Astrocyte (in vitro differentiated cells and primary cell): ENCODE results near the gene PGRMC2. TPM values are rescaled to one million over a fixed set of nuclear protein-coding genes. Genes with fewer than 3 reads are reported as not detected.

Source experiments
- DNase-seq: peaks from one replicate; pipeline ENCODE4 v3.0.0-alpha.2; 2010; ENCODE audit warnings: low read depth
- FAIRE-seq: peaks from 2 replicates; lab custom pipeline; 2011; peaks lifted over from hg19 to GRCh38; lab: Jason Lieb, UNC
- H2AFZ ChIP-seq: 2 replicates; pipeline ENCODE4 v1.6.0; 2012; ENCODE audit warnings: low read depth, low read length, inconsistent platforms
- H3K27ac ChIP-seq: 2 replicates; pipeline ENCODE4 v1.5.1; 2011; ENCODE audit warnings: low read depth, low read length, inconsistent platforms
- H3K27me3 ChIP-seq: 2 replicates; pipeline ENCODE4 v1.6.0; 2011; ENCODE audit warnings: low read length, inconsistent platforms; ENCODE audit not compliant: insufficient read depth
- H3K36me3 ChIP-seq: 2 replicates; pipeline ENCODE4 v1.5.1; 2011; ENCODE audit warnings: low read length, inconsistent platforms; ENCODE audit not compliant: insufficient read depth
- H3K4me1 ChIP-seq: 2 replicates; pipeline ENCODE4 v1.5.1; 2011; ENCODE audit warnings: low read length, inconsistent platforms; ENCODE audit not compliant: insufficient read depth
- H3K4me2 ChIP-seq: 2 replicates; pipeline ENCODE4 v1.6.0; 2012; ENCODE audit warnings: low read length, inconsistent platforms
- H3K4me3 ChIP-seq: 2 replicates; pipeline ENCODE4 v1.5.1; 2011; ENCODE audit warnings: low read depth, mild to moderate bottlenecking, low read length, inconsistent platforms; ENCODE audit not compliant: insufficient read depth
- H3K79me2 ChIP-seq: 2 replicates; pipeline ENCODE4 v1.6.0; 2012; ENCODE audit warnings: mild to moderate bottlenecking, low read length, inconsistent platforms; ENCODE audit not compliant: insufficient read depth
- H3K9ac ChIP-seq: 2 replicates; pipeline ENCODE4 v1.6.0; 2012; ENCODE audit warnings: mild to moderate bottlenecking, low read length, inconsistent platforms
- H3K9me3 ChIP-seq: 2 replicates; pipeline ENCODE4 v1.5.1; 2012; ENCODE audit warnings: low read depth, mild to moderate bottlenecking, low read length, inconsistent platforms; ENCODE audit not compliant: insufficient read depth
- H4K20me1 ChIP-seq: 2 replicates; pipeline ENCODE4 v1.6.0; 2012; ENCODE audit warnings: low read length, inconsistent platforms; ENCODE audit not compliant: insufficient read depth
- H3K27ac Mint-ChIP-seq: one replicate; pipeline ENCODE4 v1.8.0; 2021; ENCODE audit warnings: mild to moderate bottlenecking, mixed read lengths; ENCODE audit not compliant: unreplicated experiment
- H3K27me3 Mint-ChIP-seq: one replicate; pipeline ENCODE4 v1.8.0; 2021; ENCODE audit warnings: low read depth, mixed read lengths; ENCODE audit not compliant: unreplicated experiment
- H3K36me3 Mint-ChIP-seq: one replicate; pipeline ENCODE4 v1.8.0; 2021; ENCODE audit warnings: low read depth, mixed read lengths; ENCODE audit not compliant: unreplicated experiment
- H3K4me1 Mint-ChIP-seq: one replicate; pipeline ENCODE4 v1.8.0; 2021; ENCODE audit warnings: low read depth, mixed read lengths; ENCODE audit not compliant: unreplicated experiment
- H3K4me3 Mint-ChIP-seq: one replicate; pipeline ENCODE4 v1.8.0; 2021; ENCODE audit warnings: mild to moderate bottlenecking, moderate library complexity, mixed read lengths; ENCODE audit not compliant: unreplicated experiment
- H3K9me3 Mint-ChIP-seq: one replicate; pipeline ENCODE4 v1.8.0; 2021; ENCODE audit warnings: mild to moderate bottlenecking, mixed read lengths; ENCODE audit not compliant: unreplicated experiment
- EZH2 ChIP-seq: IDR thresholded peaks from 2 replicates; pipeline ENCODE4 v1.6.1; 2012; ENCODE audit warnings: mild to moderate bottlenecking, low read length, inconsistent platforms; ENCODE audit not compliant: insufficient read depth
- total RNA-seq: library from RNA; stranded (reverse); gene quantifications from 2 replicates; pipeline ENCODE4 v1.2.1, GENCODE V29; 2021
- TF ChIP-seq, protein P1 (sequence below): IDR thresholded peaks from 2 replicates; pipeline ENCODE4 v1.5.1; 2011; ENCODE audit warnings: low read depth, mild to moderate bottlenecking, inconsistent platforms, low read length, moderate library complexity; ENCODE audit not compliant: insufficient read depth

PGRMC2 gene
- total RNA-seq, 1 donor from 2014 or later: 158 TPM

- DNase-seq (peak; percentile 89), FAIRE-seq (no peak)
- peaks cover 2% of the 10 kb centered on the region for H3K36me3 Mint-ChIP-seq
- no peaks in the 10 kb centered on the region for H3K27me3 Mint-ChIP-seq
- no peaks in the 10 kb centered on the region for H4K20me1 ChIP-seq
- H3K4me2 ChIP-seq: no peak overlapping the region
- peak overlapping the region; percentile 23 for H3K27ac ChIP-seq
- H2AFZ ChIP-seq: no peak overlapping the region
- no peak overlapping the region for H3K9ac ChIP-seq
- no peaks in the 10 kb centered on the region for H3K79me2 ChIP-seq
- H3K4me1 Mint-ChIP-seq: peaks cover 27% of the 10 kb centered on the region
- peaks cover 6% of the 10 kb centered on the region for H3K9me3 Mint-ChIP-seq
- H3K4me3 Mint-ChIP-seq: no peak overlapping the region
- H3K27ac Mint-ChIP-seq: peak overlapping the region; percentile 12
- no peak overlapping the region for H3K4me3 ChIP-seq
- H3K9me3 ChIP-seq: no peaks in the 10 kb centered on the region
- H3K36me3 ChIP-seq: no peaks in the 10 kb centered on the region
- TF ChIP-seq EZH2: no peak
- TF ChIP-seq, protein P1, sequence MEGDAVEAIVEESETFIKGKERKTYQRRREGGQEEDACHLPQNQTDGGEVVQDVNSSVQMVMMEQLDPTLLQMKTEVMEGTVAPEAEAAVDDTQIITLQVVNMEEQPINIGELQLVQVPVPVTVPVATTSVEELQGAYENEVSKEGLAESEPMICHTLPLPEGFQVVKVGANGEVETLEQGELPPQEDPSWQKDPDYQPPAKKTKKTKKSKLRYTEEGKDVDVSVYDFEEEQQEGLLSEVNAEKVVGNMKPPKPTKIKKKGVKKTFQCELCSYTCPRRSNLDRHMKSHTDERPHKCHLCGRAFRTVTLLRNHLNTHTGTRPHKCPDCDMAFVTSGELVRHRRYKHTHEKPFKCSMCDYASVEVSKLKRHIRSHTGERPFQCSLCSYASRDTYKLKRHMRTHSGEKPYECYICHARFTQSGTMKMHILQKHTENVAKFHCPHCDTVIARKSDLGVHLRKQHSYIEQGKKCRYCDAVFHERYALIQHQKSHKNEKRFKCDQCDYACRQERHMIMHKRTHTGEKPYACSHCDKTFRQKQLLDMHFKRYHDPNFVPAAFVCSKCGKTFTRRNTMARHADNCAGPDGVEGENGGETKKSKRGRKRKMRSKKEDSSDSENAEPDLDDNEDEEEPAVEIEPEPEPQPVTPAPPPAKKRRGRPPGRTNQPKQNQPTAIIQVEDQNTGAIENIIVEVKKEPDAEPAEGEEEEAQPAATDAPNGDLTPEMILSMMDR: no peak
- H3K4me1 ChIP-seq: peaks cover 21% of the 10 kb centered on the region
- H3K27me3 ChIP-seq: no peaks in the 10 kb centered on the region
These were observed 58.5 kb downstream of the PGRMC2 start for GRCh38 chr4:128228845-128229795.

- DNase-seq (peak; percentile 42), FAIRE-seq (no peak)
- no peak overlapping the region for H2AFZ ChIP-seq
- H3K9me3 Mint-ChIP-seq: peaks cover 6% of the 10 kb centered on the region
- no peaks in the 10 kb centered on the region for H3K27me3 ChIP-seq
- TF ChIP-seq EZH2: no peak
- TF ChIP-seq, protein P1: no peak
- H3K4me1 ChIP-seq: peaks cover 21% of the 10 kb centered on the region
- no peaks in the 10 kb centered on the region for H3K79me2 ChIP-seq
- no peak overlapping the region for H3K27ac Mint-ChIP-seq
- no peak overlapping the region for H3K4me2 ChIP-seq
- H3K27me3 Mint-ChIP-seq: no peaks in the 10 kb centered on the region
- H3K27ac ChIP-seq: no peak overlapping the region
- no peaks in the 10 kb centered on the region for H3K36me3 ChIP-seq
- H3K9ac ChIP-seq: no peak overlapping the region
- H3K4me3 Mint-ChIP-seq: no peak overlapping the region
- peaks cover 27% of the 10 kb centered on the region for H3K4me1 Mint-ChIP-seq
- no peaks in the 10 kb centered on the region for H3K9me3 ChIP-seq
- H4K20me1 ChIP-seq: no peaks in the 10 kb centered on the region
- H3K36me3 Mint-ChIP-seq: peaks cover 2% of the 10 kb centered on the region
- H3K4me3 ChIP-seq: no peak overlapping the region
These were observed 59.5 kb downstream of the PGRMC2 start for GRCh38 chr4:128227991-128228571.
